Cardiac fibroblast (primary cell): ENCODE data around the gene ENDOV.
"Not testable (repeated sequence)": the region's sequence is repeated elsewhere in the genome, so short reads cannot be mapped to it uniquely, and the experiment has no call there.

ENCODE experiments used
- DNase-seq, 2 donors: peaks; one replicate each; pipeline versions ENCODE4 v3.0.0 to v3.0.0-alpha.2; 2010; ENCODE audit warnings: low read depth in 2 of 2
- H3K4me3 ChIP-seq, 2 donors: replicated peaks in 1 of 2; 1 replicate in 1 of 2; 2 replicates in 1 of 2; pipeline ENCODE4 v1.5.1; 2011; ENCODE audit warnings: low read depth in 2 of 2, low read length in 2 of 2, mild to moderate bottlenecking in 2 of 2, moderate library complexity in 1 of 2
- TF ChIP-seq, protein P1 (sequence below): IDR thresholded peaks from one replicate; pipeline ENCODE4 v1.5.1; 2011; ENCODE audit warnings: low read depth, mild to moderate bottlenecking, low read length, inconsistent platforms

The ENDOV gene

DNA sequence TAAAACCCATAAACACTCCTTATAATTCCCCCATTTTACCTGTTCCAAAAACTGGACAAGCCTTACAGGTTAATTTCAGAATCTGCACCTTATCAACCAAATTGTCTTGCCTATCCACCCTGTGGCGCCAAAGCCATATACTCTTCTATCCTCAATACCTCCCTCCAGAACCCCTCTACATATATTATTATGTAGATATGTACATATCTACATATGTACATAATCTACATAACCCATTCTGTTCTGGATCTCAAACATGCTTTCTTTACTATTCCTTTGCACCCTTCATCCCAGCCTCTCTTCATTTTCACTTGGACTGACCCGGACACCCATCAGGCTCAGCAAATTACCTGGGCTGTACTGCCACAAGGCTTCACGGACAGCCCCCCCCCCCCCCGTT is 12.0 kb upstream of the ENDOV start:
- H3K4me3 ChIP-seq, result no peak overlapping the region
- DNase-seq, result no peak
- TF ChIP-seq, protein P1, sequence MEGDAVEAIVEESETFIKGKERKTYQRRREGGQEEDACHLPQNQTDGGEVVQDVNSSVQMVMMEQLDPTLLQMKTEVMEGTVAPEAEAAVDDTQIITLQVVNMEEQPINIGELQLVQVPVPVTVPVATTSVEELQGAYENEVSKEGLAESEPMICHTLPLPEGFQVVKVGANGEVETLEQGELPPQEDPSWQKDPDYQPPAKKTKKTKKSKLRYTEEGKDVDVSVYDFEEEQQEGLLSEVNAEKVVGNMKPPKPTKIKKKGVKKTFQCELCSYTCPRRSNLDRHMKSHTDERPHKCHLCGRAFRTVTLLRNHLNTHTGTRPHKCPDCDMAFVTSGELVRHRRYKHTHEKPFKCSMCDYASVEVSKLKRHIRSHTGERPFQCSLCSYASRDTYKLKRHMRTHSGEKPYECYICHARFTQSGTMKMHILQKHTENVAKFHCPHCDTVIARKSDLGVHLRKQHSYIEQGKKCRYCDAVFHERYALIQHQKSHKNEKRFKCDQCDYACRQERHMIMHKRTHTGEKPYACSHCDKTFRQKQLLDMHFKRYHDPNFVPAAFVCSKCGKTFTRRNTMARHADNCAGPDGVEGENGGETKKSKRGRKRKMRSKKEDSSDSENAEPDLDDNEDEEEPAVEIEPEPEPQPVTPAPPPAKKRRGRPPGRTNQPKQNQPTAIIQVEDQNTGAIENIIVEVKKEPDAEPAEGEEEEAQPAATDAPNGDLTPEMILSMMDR, result no peak

DNA sequence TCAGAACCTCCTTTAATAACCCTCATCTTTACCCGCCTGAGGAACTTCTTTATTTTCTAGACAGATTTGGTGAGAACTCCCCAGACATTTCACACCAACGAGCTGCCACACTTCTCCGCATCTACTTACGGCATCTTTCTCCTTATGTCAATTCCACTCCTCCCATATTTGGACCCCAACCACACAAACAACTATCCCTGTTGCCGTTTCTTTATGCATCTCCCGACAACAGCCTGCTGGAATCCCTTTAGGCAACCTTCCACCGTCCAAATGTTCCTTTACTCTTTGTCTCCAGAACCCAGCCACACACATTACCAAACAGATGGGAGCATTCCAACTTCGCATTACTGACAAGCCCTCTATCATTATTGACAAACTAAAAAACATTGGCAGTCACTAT is 8.8 kb upstream of the ENDOV start:
- no peak overlapping the region for H3K4me3 ChIP-seq
- TF ChIP-seq, protein P1, result no peak
- DNase-seq, result no peak

DNA sequence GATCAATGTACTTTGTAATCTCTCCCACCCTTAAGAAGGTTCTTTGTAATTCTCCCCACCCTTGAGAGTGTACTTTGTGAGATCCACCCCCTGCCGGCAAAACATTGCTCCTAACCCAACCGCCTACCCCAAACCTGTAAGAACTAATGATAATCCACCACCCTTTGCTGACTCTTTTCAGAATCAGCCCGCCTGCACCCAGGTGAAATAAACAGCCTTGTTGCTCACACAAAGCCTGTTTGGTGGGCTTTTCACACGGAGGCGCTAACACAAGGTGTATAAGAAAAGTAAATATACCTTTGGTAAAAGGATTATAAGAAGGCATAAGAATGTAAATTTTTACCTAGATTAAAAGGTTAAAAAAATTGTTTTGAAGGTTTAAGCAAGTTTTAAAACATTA is 7.0 kb upstream of the ENDOV start:
- H3K4me3 ChIP-seq, DNase-seq: not testable (repeated sequence)

DNA sequence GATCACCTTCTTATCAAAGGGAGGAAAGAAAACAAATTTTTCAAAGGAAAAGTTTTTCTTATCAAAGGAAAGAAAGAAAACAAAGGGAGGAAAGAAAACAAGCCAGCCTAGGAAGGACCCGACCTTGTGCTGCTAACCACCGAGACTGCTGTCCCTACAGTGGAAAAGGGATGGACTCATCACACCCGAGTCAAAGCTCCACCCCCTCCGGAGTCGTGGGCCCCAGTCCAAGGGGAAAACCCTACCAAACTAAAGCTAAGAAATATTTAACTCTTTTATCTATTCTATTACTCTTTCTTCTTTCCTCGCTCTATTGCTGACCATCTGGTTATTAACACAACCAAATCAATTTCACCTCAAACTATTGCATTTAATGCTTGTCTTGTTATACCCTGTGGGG is 6.1 kb upstream of the ENDOV start:
- peak; percentile 11 to 22 for DNase-seq
- TF ChIP-seq, protein P1, result no peak
- H3K4me3 ChIP-seq, result no peak overlapping the region

DNA sequence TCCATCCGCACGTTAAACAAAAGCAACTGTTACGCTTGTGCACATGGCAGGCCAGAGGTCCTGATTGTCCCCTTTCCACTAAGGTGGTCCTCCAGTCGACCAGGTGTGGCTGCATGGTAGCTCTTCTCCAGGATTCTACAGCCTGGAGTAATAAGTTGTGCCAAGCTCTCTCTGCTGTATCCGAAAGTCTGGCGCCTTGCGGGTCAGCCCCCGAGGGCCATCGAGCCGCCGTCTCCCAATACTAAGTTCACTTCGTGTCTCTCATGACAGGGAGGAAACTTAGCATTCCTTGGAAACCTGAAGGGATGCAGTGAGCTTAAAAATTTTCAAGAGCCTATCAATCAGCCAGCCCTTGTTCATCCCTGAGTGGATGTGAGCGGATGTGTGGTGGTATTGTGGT is 5.3 kb upstream of the ENDOV start:
- TF ChIP-seq, protein P1, result no peak
- H3K4me3 ChIP-seq, result no peak overlapping the region
- no peak for DNase-seq

DNA sequence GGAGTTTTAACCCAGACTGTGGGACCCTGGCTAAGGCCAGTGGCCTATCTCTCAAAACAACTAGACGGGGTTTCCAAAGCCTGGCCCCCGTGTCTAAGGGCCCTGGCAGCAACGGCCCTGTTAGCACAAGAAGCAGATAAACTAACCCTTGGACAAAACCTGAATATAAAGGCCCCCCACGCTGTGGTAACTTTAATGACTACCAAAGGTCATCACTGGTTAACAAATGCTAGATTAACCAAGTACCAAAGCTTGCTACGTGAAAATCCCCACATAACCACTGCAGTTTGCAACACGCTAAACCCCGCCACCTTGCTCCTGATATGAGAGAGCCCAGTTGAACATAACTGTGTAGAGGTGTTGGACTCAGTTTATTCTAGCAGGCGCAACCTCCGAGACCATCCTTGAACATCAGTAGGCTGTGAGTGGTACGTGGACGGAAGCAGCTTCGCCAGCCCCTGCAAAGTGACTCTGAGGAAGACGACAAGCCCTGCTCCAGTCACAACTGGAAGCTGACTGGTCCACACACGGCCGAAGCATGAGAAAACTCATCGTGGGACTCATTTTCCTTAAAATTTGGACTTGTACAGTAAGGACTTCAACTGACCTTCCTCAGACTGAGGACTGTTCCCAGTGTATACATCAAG is 4.4 kb upstream of the ENDOV start:
- DNase-seq, H3K4me3 ChIP-seq: not testable (repeated sequence)

DNA sequence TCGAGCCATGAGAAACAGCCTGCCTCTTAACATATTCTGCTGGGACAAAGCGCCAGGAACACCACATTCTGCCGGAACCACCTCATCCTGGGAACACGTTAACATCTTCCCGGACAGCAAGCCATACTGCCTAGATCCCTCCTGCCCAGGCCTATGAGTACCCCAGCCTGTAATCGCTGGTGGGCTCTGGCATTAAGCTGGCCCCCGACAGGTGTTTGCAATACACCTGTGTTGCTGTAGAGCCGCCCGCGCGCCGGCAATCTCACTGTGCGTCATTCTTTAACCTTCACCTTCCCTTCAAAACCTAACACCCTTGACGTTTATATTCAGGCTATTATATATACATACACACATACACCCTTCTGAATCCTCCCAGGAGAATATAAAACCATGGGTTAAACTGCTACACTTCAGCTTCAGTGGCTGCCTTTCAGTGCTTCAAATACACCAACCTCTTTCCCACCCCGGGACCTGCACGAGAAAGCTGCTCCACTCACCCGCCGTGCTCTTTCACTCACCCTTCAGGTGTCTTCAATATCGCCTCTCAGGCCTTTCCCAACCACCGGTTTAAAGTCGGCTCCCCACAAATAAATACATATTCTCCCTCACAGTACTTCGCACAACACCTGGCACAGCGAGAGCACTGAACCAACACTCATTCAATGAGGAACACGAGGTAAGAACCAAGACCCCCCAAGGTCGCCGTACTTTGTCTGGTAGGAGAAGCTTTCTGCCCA is 1.0 kb upstream of the ENDOV start:
- TF ChIP-seq, protein P1, result no peak
- H3K4me3 ChIP-seq, result peak overlapping the region; percentile 95 to 99
- DNase-seq, result no peak

DNA sequence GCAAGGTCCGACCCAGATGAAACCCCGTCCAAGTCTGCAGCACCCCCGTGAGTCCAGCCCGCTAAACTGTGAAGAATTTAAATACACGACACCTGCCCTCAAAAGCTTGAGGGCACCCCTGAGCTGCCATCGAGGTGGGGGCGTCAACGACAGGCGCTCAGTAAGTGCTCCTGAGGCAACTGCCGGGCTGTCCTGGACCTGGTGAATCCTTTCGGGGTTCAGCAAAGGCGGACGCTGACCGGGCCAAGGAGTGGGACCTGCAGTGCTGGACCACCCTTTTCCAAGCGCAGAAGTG is 512 bp upstream of the ENDOV start:
- H3K4me3 ChIP-seq, result peak overlapping the region; percentile 95 to 99
- TF ChIP-seq, protein P1, result peak; percentile 1
- DNase-seq, result no peak
